ENCODE data around the gene PRKCH. TPM values are rescaled to one million over a fixed set of nuclear protein-coding genes. Genes with fewer than 3 reads are reported as not detected.

The PRKCH gene
- total RNA-seq, 1 experiment from 2014 or later = 170 TPM

DNA sequence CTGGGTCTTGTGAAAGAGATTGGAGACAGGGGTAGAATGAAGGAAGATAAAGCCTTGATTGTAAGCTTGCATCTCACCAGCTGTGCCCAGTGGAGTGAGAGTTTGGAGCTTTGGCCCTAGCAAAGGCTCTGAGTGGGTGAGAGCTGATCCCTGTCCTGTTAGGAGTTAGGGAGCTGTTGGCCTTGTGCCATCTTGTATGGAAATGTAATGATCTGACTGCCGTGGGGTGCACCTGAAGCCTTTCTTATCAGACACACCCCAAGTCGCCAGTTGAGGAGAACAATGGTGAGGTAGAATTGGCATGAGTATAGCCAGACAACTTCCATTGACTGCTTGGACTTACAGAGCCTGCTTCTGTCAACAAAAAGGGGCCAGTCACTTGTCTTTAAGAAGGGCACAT lies 130.1 kb downstream of the PRKCH start:
- DNase-seq (no peak), ATAC-seq (no peak)
- Histone ChIP-seq H3K79me2 (ENCODE audit: low read length) (no peaks in the 10 kb centered on the region), H3K9ac (ENCODE audit: low read length) (no peak overlapping the region), H4K20me1 (ENCODE audit: low read length) (no peaks in the 10 kb centered on the region), H3K9me3 (ENCODE audit: low read length) (no peaks in the 10 kb centered on the region), H3K4me3 (ENCODE audit: low read length) (no peak overlapping the region), H3F3A (ENCODE audit: low read length, unreplicated experiment) (no peaks in the 10 kb centered on the region), H3K36me3 (ENCODE audit: low read depth, low read length) (no peaks in the 10 kb centered on the region), H3K4me1 (ENCODE audit: insufficient read depth, low read length) (no peaks in the 10 kb centered on the region), H3K4me2 (ENCODE audit: low read length) (no peak overlapping the region), H3K27me3 (ENCODE audit: low read length) (no peaks in the 10 kb centered on the region), H2AFZ (ENCODE audit: low read length) (no peak overlapping the region), H3K9me2 (replicated peaks; ENCODE audit: low read length) (no peaks in the 10 kb centered on the region), H3K27ac (ENCODE audit: low read length) (no peak overlapping the region)
- TF ChIP-seq, protein P1, sequence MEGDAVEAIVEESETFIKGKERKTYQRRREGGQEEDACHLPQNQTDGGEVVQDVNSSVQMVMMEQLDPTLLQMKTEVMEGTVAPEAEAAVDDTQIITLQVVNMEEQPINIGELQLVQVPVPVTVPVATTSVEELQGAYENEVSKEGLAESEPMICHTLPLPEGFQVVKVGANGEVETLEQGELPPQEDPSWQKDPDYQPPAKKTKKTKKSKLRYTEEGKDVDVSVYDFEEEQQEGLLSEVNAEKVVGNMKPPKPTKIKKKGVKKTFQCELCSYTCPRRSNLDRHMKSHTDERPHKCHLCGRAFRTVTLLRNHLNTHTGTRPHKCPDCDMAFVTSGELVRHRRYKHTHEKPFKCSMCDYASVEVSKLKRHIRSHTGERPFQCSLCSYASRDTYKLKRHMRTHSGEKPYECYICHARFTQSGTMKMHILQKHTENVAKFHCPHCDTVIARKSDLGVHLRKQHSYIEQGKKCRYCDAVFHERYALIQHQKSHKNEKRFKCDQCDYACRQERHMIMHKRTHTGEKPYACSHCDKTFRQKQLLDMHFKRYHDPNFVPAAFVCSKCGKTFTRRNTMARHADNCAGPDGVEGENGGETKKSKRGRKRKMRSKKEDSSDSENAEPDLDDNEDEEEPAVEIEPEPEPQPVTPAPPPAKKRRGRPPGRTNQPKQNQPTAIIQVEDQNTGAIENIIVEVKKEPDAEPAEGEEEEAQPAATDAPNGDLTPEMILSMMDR (conservative IDR thresholded peaks at IDR 0.05; ENCODE audit: low read depth, low read length) = no peak
- TF ChIP-seq EZH2 (IDR thresholded peaks at IDR 0.05; ENCODE audit: low read length, unreplicated experiment) = no peak
- no peak for TF ChIP-seq EZH2phosphoT487 (IDR thresholded peaks at IDR 0.05; ENCODE audit: borderline replicate concordance, low read length)
- ChIA-PET CTCF (interaction anchor here (0.6 kb wide), 1 partner anchor 155 kb away, joined by 4 read pairs; no protein-coding TSS in a partner anchor), POLR2A (ENCODE audit: unreplicated experiment) (no interaction called here)
- intact Hi-C loops (cut with micrococcal nuclease) = no loop called here
- no TSS peak for BruUV-seq (replicated peaks)

- Histone ChIP-seq H4K20me1 (ENCODE audit: low read length) (no peaks in the 10 kb centered on the region), H3K79me2 (ENCODE audit: low read length) (no peaks in the 10 kb centered on the region), H3K9me3 (ENCODE audit: low read length) (no peaks in the 10 kb centered on the region), H3K27ac (ENCODE audit: low read length) (no peak overlapping the region), H3K4me1 (ENCODE audit: insufficient read depth, low read length) (no peaks in the 10 kb centered on the region), H3K27me3 (ENCODE audit: low read length) (no peaks in the 10 kb centered on the region), H3K4me3 (ENCODE audit: low read length) (no peak overlapping the region), H3F3A (ENCODE audit: low read length, unreplicated experiment) (no peaks in the 10 kb centered on the region), H3K9ac (ENCODE audit: low read length) (no peak overlapping the region), H2AFZ (ENCODE audit: low read length) (no peak overlapping the region), H3K4me2 (ENCODE audit: low read length) (no peak overlapping the region), H3K36me3 (ENCODE audit: low read depth, low read length) (no peaks in the 10 kb centered on the region), H3K9me2 (replicated peaks; ENCODE audit: low read length) (no peaks in the 10 kb centered on the region)
- BruUV-seq (replicated peaks) = no TSS peak
- ChIA-PET POLR2A (ENCODE audit: unreplicated experiment) (no interaction called here), CTCF (interaction anchor here (0.6 kb wide), 1 partner anchor 155 kb away, joined by 4 read pairs; no protein-coding TSS in a partner anchor)
- ATAC-seq (no peak), DNase-seq (no peak)
- TF ChIP-seq EZH2phosphoT487 (IDR thresholded peaks at IDR 0.05; ENCODE audit: borderline replicate concordance, low read length) (no peak), EZH2 (IDR thresholded peaks at IDR 0.05; ENCODE audit: low read length, unreplicated experiment) (no peak)
- TF ChIP-seq, protein P1 (conservative IDR thresholded peaks at IDR 0.05; ENCODE audit: low read depth, low read length) = no peak
- intact Hi-C loops (cut with micrococcal nuclease) = no loop called here
Measured at GRCh38 chr14:61451891-61452400, 130.6 kb downstream of the PRKCH start.

GRCh38 chr14:61452452-61452851 lies 131.1 kb downstream of the PRKCH start:
- no TSS peak for BruUV-seq (replicated peaks)
- H3K9me2 ChIP-seq (replicated peaks; ENCODE audit: low read length) = no peaks in the 10 kb centered on the region
- 0 out of 2 replicates have a peak, but pooled peaks cover under 1% of the 10 kb centered on the region for H3K36me3 ChIP-seq (ENCODE audit: low read depth, low read length)
- no peak for DNase-seq
- TF ChIP-seq EZH2 (IDR thresholded peaks at IDR 0.05; ENCODE audit: low read length, unreplicated experiment) (no peak), EZH2phosphoT487 (IDR thresholded peaks at IDR 0.05; ENCODE audit: borderline replicate concordance, low read length) (no peak)
- TF ChIP-seq, protein P1 (conservative IDR thresholded peaks at IDR 0.05; ENCODE audit: low read depth, low read length) = no peak
- CTCF ChIA-PET = no interaction called here
- no peak for ATAC-seq
- H4K20me1 ChIP-seq (ENCODE audit: low read length) = no peaks in the 10 kb centered on the region
- H3K4me2 ChIP-seq (ENCODE audit: low read length) = no peak overlapping the region
- H3K9ac ChIP-seq (ENCODE audit: low read length) = no peak overlapping the region
- no peaks in the 10 kb centered on the region for H3K79me2 ChIP-seq (ENCODE audit: low read length)
- H2AFZ ChIP-seq (ENCODE audit: low read length) = no peak overlapping the region
- POLR2A ChIA-PET (ENCODE audit: unreplicated experiment) = interaction anchor here (0.6 kb wide), 1 partner anchor 194 kb away, joined by 3 read pairs; no protein-coding TSS in a partner anchor
- no peak overlapping the region for H3K4me3 ChIP-seq (ENCODE audit: low read length)
- intact Hi-C loops (cut with micrococcal nuclease) = no loop called here
- no peaks in the 10 kb centered on the region for H3F3A ChIP-seq (ENCODE audit: low read length, unreplicated experiment)
- no peaks in the 10 kb centered on the region for H3K27me3 ChIP-seq (ENCODE audit: low read length)
- H3K9me3 ChIP-seq (ENCODE audit: low read length) = no peaks in the 10 kb centered on the region
- H3K4me1 ChIP-seq (ENCODE audit: insufficient read depth, low read length) = no peaks in the 10 kb centered on the region
- H3K27ac ChIP-seq (ENCODE audit: low read length) = no peak overlapping the region
